Activated naive CD4-positive, alpha-beta T cell (primary cell): ENCODE results near the gene PLEK2.

Experiments used
- DNase-seq, 4 experiments: peaks; one replicate each; lab custom pipeline; 2025; lab: John Stamatoyannopoulos, UW

The PLEK2 gene

DNA sequence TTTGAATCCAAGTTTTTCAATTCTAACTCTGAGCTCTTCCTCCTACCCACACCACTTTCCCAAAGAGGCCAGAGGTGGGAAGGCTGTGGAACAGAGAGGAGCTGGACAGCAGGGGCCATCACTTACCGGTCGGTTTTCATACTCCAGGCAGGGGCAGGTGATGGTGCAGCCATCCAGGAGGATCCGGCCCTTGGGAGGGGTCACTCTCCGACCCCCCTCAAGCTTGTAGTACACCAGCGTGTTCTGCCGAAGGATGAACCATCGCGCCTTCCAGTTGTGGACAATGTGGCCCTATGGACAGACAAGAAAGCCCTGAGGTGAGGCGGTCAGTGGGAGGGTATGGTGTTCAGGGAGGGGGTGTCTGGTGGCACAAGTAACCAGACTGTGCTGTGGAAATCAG is 14.4 kb downstream of the PLEK2 start:
- DNase-seq = no peak

DNA sequence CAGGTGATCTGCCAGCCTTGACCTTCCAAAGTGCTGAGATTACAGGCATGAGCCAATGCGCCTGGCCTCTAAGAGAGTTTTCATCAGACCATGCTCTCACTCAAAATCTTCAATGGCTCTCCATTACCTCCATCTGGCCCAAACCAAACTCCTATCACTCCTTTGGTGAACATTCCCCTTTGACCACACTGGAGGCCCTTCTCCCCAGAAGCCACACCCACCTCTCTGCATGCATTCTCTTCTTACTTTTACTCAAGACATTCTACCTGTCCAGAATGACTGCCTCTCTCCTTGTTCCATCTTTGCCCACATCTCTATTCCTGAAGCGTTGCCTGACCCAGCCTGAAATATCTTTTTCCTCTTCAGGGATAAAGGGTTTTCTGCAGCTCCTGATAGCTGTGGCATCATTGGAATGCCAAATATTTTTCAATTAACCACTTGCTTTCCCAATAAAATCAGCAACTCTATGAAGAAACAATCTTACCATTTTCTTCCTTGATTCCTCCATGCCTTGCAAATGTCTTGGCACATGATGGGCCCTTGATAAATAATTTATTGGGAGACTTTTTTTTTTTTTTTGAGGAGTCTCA is 15.5 kb downstream of the PLEK2 start:
- no peak for DNase-seq

DNA sequence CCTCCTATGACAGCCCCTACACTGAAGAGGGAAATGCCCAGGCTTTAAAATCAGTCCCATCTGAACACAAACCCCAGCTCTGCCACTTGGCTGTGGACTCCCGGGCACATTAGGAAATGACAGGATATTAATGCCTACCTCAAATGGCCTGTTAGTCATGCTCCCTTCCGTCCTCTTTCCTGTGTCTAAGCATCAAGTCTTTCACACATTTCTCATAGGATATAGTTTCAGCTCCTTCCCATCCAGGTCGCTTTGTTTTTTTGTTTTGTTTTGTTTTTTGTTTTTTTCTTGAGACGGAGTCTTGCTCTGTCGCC is 16.1 kb downstream of the PLEK2 start:
- no peak for DNase-seq

DNA sequence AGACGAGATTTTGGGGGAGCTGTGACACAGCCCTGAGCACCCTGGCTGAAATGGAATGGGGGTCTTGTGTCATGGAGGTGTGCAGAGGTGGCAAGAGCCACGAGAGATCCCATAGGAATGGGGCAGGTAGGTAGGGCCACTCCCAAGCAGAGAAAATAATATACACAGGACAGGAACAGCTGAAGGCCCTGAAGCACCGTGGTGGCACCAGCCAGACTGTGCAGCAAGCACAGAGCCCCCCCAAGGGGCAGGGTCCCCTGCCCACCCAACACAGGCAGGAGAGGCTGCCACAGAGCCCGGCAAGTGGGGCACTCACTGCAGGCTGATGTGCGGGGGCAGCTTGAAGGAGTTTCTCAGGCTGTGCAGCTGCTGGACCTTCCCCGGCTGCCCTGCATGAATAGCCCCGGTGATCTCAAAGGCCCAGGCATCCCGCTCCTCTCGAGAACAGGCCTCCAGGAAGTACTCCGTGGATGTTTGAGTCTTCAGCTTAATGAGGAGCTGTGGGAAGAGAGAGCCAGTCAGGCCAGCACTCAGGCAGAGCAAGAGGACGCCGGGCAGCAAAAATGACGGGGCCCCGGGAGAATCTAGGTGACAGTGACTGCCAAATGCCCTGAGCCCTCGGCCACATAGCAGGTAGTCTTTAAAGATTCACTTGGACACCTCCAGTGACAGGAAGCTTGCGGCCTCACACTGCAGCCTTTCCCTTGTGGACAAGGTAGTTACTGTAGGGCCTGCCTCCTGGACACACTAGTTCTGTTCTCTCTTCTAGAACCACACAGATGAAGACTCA is 16.7 kb downstream of the PLEK2 start:
- no peak for DNase-seq

DNA sequence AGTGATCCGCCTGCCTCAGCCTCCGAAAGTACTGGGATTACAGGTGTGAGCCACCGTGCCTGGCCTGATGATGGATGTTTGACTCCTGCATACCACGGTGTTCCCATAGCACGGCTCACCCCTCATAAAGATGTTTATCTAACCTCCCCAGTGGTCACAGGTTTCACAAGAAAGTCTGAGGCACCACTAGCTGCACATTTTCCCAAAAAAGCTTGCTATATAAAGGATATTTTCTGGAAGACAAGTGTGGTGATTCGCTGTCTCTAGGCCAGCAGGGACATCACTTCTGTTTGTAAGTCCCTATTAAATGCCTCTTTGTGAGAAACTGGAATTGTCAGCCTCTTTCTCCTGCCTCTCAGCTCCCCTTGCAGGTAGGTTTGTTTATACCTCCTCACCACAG is 18.3 kb downstream of the PLEK2 start:
- DNase-seq = no peak

DNA sequence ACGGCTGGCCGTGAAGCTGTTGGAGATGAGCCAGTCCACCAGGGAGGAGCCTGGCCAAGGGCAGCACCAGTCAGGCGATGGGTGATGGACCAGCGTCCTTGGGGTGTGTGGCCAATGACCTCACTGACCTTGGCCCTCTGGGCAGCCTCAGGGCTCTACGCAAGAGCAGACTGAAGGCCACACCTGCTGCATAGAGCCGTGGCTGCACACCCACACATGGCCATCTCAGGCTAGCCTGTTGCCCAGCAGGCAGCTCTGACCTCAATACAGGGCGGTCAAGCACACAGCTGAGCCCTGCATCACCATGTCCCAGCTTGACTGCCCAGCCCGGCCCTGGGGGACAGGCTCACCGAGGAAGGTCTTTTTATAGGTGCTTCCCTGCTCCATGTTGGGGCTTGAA is 19.2 kb downstream of the PLEK2 start:
- no peak for DNase-seq

DNA sequence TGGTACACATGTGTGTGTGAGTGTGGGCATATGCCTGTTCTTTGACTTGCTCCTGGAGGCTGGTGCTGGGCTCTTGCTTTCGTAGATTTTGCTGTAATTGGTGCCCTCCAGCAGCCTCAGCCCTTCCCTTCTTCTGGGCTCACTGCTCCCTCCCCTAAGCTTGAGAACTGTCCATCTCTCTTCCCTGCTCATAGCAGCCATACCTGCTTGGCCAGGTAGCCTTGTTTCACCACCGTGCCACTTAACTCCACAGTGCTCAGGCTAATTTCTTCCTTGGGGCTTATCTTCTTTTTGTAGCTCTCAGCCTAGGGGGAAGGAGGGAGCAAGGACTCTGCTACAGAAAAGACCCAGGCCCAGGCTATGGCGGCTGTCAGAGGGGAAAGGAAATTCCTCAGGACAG is 19.8 kb downstream of the PLEK2 start:
- no peak for DNase-seq

DNA sequence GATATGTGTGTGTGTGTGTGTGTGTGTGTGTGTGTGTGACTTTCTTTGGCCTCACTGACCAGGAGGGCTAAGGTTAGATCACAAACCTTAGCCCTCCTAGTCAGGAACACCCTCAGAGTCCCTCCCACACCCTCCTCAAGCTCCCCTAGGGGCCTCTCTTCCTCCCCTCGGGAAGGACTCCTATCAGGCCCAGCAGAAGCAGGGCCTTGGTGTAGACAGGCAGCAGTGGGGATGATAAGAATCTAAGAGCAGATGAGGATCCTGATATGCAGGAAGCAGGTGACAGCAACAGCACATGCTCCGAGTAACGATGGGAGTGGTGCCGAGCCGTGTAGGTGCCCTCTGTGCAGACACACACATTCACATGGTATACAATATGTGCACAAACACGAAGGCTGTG is 20.7 kb downstream of the PLEK2 start:
- no peak for DNase-seq

DNA sequence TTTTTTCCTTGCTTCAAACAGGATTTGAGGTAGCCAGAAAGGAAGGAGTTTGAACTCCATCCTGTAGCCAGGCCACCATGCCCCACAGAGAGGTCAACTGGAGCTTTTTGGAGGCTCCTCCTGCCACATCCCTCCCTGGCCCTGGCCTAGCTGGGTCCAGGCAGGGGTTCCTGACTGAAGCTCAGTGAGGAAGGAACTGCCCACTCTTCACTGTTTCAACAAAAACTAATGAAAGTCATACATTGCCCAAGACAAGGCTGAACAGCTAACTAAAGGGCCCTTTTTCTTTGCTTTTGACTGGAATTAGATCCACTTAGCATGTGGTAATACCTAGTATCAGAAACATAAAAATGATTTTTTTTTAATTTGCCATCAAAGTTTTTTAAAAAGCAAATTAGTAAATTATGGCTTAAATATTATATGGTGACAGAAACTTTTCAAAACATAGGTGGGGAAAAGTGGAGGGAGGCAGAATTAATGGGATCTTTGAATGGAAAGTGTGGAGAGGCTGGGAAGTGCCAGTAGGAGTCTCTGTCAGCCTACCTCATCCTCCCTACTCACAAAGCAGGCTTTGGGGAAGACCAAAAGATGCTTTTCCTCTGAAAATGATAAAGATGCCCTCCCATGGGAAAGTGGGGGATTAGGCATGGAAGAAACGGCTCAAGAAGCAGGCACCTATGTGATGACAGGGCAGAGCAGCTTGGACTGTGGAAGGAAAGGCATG is 22.0 kb downstream of the PLEK2 start:
- no peak for DNase-seq

DNA sequence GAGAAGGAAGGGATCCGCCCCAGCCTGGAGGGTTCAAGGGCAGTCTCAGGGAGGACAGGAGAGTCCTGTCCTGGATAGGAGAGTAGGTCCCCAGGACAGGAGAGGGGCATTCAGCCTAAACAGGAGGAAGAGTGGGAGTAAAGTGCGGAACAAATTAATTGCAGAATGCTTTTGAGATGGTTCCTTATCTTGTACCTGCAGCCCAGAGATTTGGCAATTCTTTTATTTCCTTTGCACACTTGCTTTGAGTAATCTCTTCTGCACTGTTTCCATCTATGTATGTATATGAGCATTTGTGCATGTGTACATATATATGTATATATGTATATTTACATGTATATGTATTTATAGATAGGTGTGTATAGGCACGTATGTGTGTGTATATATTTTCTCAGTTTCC is 22.7 kb downstream of the PLEK2 start:
- no peak for DNase-seq

DNA sequence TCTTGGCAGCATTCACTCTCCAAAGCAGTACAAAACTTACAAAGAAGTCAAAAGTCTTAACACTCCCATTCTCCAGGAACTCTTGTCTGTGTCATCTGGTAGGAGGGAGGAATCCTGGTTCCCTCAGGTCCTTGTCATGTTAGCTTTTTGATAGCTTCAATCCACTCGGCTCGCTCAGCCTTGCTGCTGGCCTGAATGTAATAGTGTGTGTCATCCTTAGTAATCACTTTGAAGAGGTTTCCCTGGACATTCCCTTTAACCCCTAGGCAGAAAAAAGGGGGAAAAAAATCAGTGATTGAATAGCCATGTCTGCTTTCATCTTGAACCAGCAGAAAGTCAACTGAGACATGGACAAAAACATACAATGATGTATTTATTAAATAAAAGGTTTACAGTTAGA is 24.8 kb downstream of the PLEK2 start:
- no peak for DNase-seq

DNA sequence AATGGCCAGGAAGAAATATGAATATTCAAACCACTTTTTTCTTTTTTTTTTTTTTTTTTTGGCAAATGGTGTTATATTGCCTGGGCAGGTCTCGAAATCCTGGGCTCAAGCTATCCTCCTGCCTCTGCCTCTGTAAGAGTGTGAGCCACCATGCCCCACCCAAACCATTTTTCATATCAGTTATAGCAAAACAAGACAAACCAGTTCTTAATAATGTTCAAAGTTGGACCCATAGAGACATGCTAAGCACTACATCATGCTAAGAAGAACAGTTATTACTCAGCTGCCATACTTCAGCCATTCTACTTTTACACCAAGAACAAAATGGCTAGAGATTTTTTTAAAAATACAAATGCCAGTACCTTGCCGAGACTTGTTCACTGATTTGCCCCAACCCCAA is 26.3 kb downstream of the PLEK2 start:
- no peak for DNase-seq

DNA sequence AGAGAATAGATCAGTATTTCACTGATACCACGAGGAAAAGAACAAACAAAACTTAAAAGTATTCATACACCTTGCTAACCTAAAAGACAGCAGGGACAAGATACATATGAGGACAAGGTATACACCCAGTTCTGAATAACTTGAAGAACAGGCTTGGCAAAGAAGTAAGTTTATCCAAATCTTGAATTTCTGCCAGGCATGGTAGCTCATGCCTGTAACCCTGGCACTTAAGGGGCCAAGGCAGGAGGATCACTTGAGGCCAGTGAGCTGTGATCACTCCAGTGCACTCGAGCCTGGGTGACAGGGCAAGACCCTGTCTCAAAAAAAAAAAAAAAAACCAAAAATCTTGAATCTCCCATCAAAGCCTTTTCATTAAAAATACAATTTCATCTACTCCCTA is 26.8 kb downstream of the PLEK2 start:
- no peak for DNase-seq

DNA sequence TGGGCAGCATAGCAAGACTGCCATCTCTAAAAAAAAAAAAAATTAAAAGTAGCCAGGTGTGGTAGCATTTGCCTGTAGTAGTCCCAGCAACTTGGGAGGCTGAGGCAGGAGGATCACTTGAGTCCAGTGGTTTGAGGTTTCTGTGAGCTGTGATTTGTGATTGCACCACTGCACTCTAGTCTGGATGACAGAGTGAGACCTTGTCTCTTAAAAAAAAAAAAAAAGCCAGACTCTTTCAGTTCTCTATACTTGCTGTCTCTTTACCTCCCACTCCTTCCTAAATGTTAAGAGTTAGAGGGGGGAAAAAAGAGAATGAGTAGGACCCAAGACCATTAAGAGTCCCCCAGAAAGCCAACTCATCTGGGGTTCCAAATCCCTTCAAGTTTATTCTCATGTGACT is 34.0 kb downstream of the PLEK2 start:
- no peak for DNase-seq

DNA sequence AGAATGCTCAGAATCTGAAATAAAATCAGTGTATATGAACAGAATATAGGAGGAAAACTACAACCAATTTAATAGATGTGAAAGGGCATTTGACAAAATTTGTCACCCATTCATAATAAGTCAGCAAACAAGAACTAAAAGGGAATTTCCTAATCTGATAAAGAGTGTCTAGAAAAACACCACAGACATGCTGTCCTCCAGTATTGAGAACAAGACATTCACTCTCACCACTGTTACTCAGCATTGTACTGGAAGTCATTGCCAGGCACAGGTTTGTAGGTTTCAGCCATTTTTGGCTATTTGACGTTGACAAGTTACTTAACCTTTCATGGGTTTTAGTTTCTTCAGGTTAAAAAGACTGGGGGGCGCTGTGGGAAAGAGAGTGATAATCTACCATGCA is 38.6 kb downstream of the PLEK2 start:
- DNase-seq = no peak

DNA sequence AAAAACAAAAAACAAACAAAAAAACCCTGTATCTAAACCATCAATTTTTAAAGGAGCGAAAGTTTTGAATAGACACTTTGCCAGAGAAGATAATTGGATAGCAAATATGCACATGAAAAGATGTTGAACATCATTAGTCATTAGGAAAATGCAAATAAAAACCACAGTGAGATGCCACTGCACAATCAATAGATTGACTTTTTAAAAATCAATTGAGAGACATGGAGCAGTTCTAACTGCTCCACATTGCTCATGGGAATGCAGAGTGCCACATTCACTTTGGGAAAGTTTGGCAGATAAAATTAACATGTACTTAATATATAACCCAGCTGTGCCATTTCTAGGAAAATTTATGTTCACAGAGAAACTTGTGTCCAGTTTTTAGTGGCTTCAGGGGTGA is 39.1 kb downstream of the PLEK2 start:
- DNase-seq = no peak

DNA sequence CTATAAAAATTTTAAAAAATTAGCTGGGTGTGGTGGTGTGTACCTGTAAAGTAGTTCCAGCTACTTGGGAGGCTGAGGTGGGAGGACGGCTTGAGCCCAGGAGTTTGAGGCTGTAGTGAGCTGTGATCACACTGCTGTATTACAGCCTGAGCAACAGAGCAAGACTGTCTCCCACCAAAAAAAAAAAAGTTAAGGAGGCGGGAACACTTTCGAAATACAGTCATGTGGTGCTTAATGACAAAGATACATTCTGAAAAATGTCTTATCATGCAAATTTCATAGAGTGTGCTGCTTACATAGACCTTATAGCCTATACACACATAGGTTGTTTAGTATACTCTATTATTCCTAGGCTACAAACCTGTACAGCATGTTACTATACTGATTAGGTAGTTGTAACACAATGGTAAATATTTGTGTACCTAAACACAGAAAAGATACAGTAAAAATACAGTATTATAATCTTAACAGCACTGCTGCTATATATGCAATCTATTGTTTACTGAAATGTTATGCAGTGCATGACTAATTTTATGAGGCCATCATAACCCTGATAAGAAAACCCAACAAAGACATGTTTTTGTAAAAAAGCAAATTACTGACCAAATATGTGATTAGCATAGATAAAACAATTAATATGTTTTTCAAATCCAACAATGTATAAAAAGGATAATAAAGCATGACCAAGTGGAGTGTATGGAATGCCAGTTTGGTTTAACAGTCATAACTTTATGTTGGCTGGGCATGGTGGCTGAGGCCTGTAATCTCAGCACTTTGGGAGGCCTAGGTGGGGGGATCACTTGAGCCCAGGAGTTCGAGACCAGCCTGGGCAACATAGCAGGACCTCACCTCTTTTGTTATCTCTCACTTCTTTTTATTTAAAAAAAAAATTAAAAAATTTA is 40.5 kb downstream of the PLEK2 start:
- DNase-seq = no peak

DNA sequence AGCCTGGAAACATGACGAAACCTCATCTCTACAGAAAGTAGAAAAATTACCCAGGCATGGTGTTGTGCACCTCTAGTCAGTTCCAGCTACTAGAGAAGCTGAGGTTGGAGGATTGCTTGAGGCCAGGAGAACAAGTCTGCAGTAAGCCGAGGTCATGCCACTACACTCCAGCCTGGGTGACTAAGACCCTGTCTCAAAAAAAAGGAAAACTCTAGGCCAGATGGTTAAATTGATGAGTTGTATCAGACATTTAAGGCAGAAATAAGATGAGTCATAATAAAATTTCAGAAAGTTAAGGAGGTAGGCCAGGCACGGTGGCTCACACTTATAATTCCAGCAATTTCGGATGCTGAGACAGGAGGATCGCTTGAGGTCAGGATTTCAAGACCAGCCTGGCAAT is 41.1 kb downstream of the PLEK2 start:
- DNase-seq = no peak

DNA sequence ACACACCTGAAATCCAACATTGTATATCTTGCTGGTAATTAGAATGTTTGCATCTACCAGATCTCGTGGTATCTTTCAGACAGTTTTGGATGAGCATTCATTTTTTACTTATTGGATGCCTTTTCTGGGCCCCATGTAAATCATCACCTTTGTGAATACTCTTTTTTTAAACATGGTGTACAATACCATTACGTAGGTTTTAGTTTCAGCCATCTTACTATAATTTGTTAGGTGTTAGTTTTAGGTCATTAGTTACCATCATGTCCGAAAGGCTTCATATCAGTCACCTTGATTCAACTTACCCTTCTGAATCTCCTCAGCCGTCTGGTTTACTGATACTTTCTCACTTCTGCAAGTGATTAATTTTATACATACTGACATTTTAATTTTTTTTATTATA is 46.5 kb downstream of the PLEK2 start:
- DNase-seq = no peak

DNA sequence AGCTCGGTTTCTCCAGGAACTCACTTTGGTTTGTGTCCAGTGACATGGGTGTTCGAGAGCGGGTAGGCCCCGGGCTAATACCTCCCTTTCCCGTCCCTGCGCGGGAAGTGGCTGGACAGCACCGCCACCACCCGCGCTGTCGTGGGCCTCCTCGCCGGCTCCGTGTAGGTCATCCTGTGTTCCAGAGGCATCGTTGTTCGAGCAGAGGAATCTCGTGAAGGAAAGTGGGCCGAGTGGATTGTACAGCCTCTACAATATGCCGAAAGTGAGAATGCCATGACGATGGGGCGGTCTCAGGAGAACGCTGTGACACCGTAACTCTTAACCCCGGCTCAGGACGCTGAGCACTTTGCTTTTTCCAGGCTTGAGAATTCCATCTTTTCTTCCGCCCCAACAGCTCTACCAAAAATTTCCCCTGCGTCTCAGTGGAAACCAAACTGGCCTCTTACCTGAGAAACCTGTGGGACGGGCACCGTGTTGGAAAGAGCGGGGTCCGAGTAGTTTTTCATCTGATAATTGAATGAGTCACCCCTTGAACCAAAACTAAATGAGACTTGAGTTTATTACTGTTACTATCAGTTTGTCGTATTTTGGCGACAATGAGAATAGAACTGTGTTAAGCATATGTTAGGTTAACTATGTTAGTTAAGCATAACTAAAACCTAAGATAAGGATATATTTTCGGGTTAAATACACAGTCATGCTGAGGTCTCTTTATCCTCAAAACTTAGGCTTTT is 51.3 kb downstream of the PLEK2 start:
- no peak for DNase-seq

DNA sequence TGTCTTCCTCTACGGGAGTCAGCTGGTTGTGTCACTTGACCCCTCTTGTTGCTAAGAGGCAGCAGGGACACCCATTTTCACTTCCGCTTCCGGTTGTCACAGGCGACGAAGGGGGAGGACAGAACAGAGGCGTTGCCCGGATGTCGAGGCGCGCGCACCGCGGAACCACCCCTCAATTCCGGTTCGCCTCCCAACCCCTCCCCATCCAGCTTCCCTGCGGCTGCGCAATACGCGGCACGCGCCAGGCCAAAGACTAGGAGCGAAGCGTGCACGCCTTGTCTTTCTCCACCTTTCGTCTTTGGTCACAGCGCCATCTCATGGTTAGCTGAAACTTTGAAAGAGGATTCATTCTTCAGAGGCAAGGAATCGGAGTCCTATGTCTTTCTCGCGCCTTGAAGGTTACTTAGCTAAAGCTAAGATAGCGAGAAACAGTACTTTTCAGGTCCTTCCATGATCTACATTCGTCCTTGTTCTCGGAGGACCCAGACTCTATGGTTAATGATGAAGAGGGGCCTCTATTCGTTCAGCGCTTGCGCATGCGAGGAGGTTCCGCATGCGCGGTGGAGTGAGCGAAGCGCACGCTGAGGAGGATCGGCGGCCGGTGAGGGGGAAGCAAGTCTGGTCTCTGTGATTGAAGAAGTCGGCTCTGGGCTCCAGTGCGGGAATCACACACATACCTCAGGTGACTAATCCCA is 52.0 kb downstream of the PLEK2 start, which contains the start of the genes ATP6V1D and EIF2S1:
Gene ATP6V1D (minus strand): TSS at position 30 of the 695 bp plus-strand sequence. CDS start 106 bp downstream, outside the sequence.
Gene EIF2S1 (plus strand): TSS at position 554 of the 695 bp plus-strand sequence. CDS start 4,440 bp downstream, outside the sequence.
- DNase-seq = peak; percentile 96 to 99 (median 98)
